Activated CD4-positive, alpha-beta memory T cell treated with anti-CD3 and anti-CD28 coated beads, Interleukin-2, amount 10 ng/mL, durations not matched to agents 7 days and 5 days (primary cell): ENCODE results near the gene C2orf49. TPM values are rescaled to one million over a fixed set of nuclear protein-coding genes. Genes with fewer than 3 reads are reported as not detected.

Source experiments
- CTCF ChIA-PET: fragments of 350-600 bp; sonication (Branson Sonifier 250); formaldehyde crosslinking; loops from one replicate; lab custom pipeline; 2021; ENCODE audit warnings: antibody characterized with exemption, inconsistent platforms; lab: Charles Lee
- POLR2A ChIA-PET: fragments of 350-600 bp; sonication (Branson Sonifier 250); formaldehyde crosslinking; loops from one replicate; lab custom pipeline; 2021; ENCODE audit warnings: antibody characterized with exemption; lab: Charles Lee
- DNase-seq: peaks from one replicate; pipeline ENCODE4 v3.0.0-alpha.2; 2020
- H3K27ac Mint-ChIP-seq: one replicate; pipeline ENCODE4 v1.8.0; 2021; ENCODE audit warnings: mild to moderate bottlenecking, mixed read lengths
- H3K27me3 Mint-ChIP-seq: one replicate; pipeline ENCODE4 v1.8.0; 2021; ENCODE audit warnings: mixed read lengths
- H3K36me3 Mint-ChIP-seq: one replicate; pipeline ENCODE4 v1.8.0; 2021; ENCODE audit warnings: low read depth, mixed read lengths
- H3K4me1 Mint-ChIP-seq: one replicate; pipeline ENCODE4 v1.8.0; 2021; ENCODE audit warnings: mixed read lengths
- H3K4me3 Mint-ChIP-seq: one replicate; pipeline ENCODE4 v1.8.0; 2021; ENCODE audit warnings: mild to moderate bottlenecking, mixed read lengths
- H3K9me3 Mint-ChIP-seq: one replicate; pipeline ENCODE4 v1.8.0; 2021; ENCODE audit warnings: mixed read lengths
- total RNA-seq, 2 experiments: library from RNA; stranded (reverse); gene quantifications; one replicate each; pipeline ENCODE4 v1.2.3, GENCODE V29; 2021

The C2orf49 gene
- total RNA-seq, 2 experiments from 2014 or later, result 22.0 to 23.5 TPM

GRCh38 chr2:105394951-105395611 lies 57.7 kb downstream of the C2orf49 start:
- CTCF ChIA-PET, result interaction anchor here (0.8 to 1.3 kb wide), 2 partner anchors 28 to 126 kb away, joined by 3 read pairs; no protein-coding TSS in a partner anchor
- no peak overlapping the region for H3K4me3 Mint-ChIP-seq
- DNase-seq, result no peak
- H3K27me3 Mint-ChIP-seq, result peaks cover 37% of the 10 kb centered on the region
- no peak overlapping the region for H3K27ac Mint-ChIP-seq
- POLR2A ChIA-PET, result no interaction called here
- H3K4me1 Mint-ChIP-seq, result peaks cover 6% of the 10 kb centered on the region
- H3K36me3 Mint-ChIP-seq, result no peaks in the 10 kb centered on the region
- no peaks in the 10 kb centered on the region for H3K9me3 Mint-ChIP-seq

- DNase-seq, result no peak
- Mint-ChIP-seq H3K27me3 (peaks cover 41% of the 10 kb centered on the region), H3K4me3 (no peak overlapping the region), H3K36me3 (no peaks in the 10 kb centered on the region), H3K4me1 (peaks cover 6% of the 10 kb centered on the region), H3K27ac (no peak overlapping the region), H3K9me3 (no peaks in the 10 kb centered on the region)
- ChIA-PET POLR2A (no interaction called here), CTCF (interaction anchor here (0.8 to 1.3 kb wide), 2 partner anchors 29 to 125 kb away, joined by 3 read pairs; no protein-coding TSS in a partner anchor)
These were observed 58.4 kb downstream of the C2orf49 start for GRCh38 chr2:105395691-105396090.

DNA sequence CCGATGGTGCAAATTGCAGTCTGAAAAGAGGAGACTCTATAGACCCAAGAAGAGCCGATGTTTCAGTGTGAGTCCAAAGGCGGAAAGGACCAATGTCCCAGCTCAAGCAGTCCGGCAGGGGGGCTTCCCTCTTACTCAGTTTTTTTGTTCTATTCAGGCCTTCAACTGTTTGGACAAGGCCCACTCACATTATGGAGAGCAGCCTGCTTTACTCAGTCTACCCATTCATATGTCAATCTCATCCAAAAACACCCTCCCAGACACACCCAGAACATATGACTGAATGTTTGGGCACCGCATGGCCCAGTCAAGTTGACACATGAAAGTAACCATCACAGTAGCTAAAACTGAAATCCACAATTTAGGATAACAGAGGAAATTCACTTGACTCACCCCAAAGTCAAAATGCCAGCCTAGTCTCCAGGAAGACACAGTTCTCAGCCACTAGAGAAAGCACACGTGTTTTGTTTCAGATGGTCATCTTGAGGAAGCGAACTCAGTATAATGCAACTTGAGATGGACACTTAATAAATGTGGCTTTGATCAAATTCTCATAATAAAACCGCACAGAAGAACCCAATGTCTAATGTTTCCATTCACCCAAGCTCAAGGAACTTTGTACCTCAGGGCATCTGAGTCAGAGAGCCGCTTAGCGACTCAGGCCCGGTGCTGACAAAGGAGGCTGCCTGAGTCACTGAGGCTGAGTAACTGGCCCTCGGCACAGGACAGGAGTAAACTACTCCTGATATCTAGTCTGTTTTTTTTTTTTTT lies 59.1 kb downstream of the C2orf49 start:
- Mint-ChIP-seq H3K27me3 (peaks cover 44% of the 10 kb centered on the region), H3K4me3 (no peak overlapping the region), H3K4me1 (peaks cover 6% of the 10 kb centered on the region), H3K27ac (no peak overlapping the region), H3K9me3 (no peaks in the 10 kb centered on the region), H3K36me3 (no peaks in the 10 kb centered on the region)
- POLR2A ChIA-PET, result no interaction called here
- DNase-seq, result no peak
- CTCF ChIA-PET, result interaction anchor here (1.3 kb wide), 1 partner anchor 29 kb away, joined by 3 read pairs; no protein-coding TSS in a partner anchor

GRCh38 chr2:105397025-105397722 lies 59.8 kb downstream of the C2orf49 start:
- Mint-ChIP-seq H3K27ac (no peak overlapping the region), H3K36me3 (no peaks in the 10 kb centered on the region), H3K27me3 (peaks cover 44% of the 10 kb centered on the region), H3K9me3 (no peaks in the 10 kb centered on the region), H3K4me1 (peaks cover 6% of the 10 kb centered on the region), H3K4me3 (peak overlapping the region; percentile 14)
- POLR2A ChIA-PET, result no interaction called here
- DNase-seq, result no peak
- CTCF ChIA-PET, result no interaction called here

DNA sequence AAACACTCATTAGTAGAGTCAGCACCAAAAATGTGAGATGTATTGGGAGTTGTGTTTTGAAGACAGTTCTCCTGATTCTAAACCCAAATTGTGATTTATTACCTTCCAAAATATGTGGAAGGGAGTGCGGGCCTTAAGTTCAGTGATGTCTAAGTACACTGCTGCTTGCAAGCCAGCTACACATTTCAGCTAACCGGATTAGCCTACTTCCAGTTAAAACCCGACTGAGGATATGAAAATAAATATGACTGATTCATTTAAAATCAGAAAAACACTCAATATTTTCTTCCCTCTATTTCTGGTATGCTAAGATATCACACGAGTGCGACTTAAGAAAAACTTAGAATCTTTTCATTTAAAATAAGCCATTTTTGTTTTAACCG lies 60.6 kb downstream of the C2orf49 start:
- Mint-ChIP-seq H3K9me3 (no peaks in the 10 kb centered on the region), H3K4me3 (peak overlapping the region; percentile 72), H3K27ac (no peak overlapping the region), H3K4me1 (peaks cover 6% of the 10 kb centered on the region), H3K36me3 (no peaks in the 10 kb centered on the region), H3K27me3 (peaks cover 44% of the 10 kb centered on the region)
- ChIA-PET POLR2A (no interaction called here), CTCF (interaction anchor here (1.0 to 1.9 kb wide), 4 partner anchors 8 to 123 kb away, joined by 3 to 7 read pairs (median 4); no protein-coding TSS in a partner anchor)
- DNase-seq, result no peak

- H3K4me1 Mint-ChIP-seq, result peaks cover 6% of the 10 kb centered on the region
- H3K27ac Mint-ChIP-seq, result no peak within 1 kb of the TSS
- H3K36me3 Mint-ChIP-seq, result no peaks in the 10 kb centered on the region
- H3K9me3 Mint-ChIP-seq, result no peaks in the 10 kb centered on the region
- peak within 1 kb of the TSS; percentile 72 for H3K4me3 Mint-ChIP-seq
- POLR2A ChIA-PET, result no interaction called here
- DNase-seq, result peak; percentile 73
- CTCF ChIA-PET, result interaction anchor here (1.0 to 1.9 kb wide), 5 partner anchors 9 to 122 kb away, joined by 3 to 7 read pairs (median 3); no protein-coding TSS in a partner anchor
- peaks cover 45% of the 10 kb centered on the region for H3K27me3 Mint-ChIP-seq
These were observed 61.2 kb downstream of the C2orf49 start, which contains the start of gene FHL2 for GRCh38 chr2:105398336-105399206. TSS of gene FHL2 (minus strand) at chr2:105399051. CDS start at chr2:105386516, 12,535 bp downstream.

Other genes with a start within 250 kb of the C2orf49 start
- gene GPR45, start 95.8 kb upstream of the C2orf49 start, total RNA-seq, result not detected
- 10 to 100 TPM; 15.9 to 17.0 TPM for gene TGFBRAP1, start 7.8 kb upstream of the C2orf49 start, total RNA-seq
- gene FHL2, start 61.5 kb downstream of the C2orf49 start, total RNA-seq, result 1 to 10 TPM; 3.0 to 3.1 TPM